Stomach smooth muscle (tissue), 2 donors: ENCODE results near the gene KCND3.
"Not testable (repeated sequence)": the region's sequence is repeated elsewhere in the genome, so short reads cannot be mapped to it uniquely, and the experiment has no call there.

ENCODE experiments used
- H3K27ac ChIP-seq: one replicate; pipeline ENCODE4 v1.7.0; 2013; ENCODE audit warnings: mild to moderate bottlenecking, low read length, inconsistent platforms
- H3K27me3 ChIP-seq, 2 donors: one replicate each; pipeline ENCODE4 v1.7.0; 2013; ENCODE audit warnings: low read length in 2 of 2; ENCODE audit not compliant: insufficient read depth in 2 of 2, control insufficient read depth in 1 of 2
- H3K36me3 ChIP-seq, 2 donors: one replicate each; pipeline ENCODE4 v1.7.0; 2013; ENCODE audit warnings: low read length in 2 of 2; ENCODE audit not compliant: control insufficient read depth in 2 of 2, insufficient read depth in 2 of 2
- H3K4me1 ChIP-seq: one replicate; pipeline ENCODE4 v1.7.0; 2013; ENCODE audit warnings: low read length; ENCODE audit not compliant: control insufficient read depth, insufficient read depth
- H3K4me3 ChIP-seq, 2 donors: one replicate each; pipeline ENCODE4 v1.7.0; 2013; ENCODE audit warnings: low read length in 2 of 2
- H3K9ac ChIP-seq, 2 donors: one replicate each; pipeline ENCODE4 v1.7.0; 2013; ENCODE audit warnings: low read length in 2 of 2, mild to moderate bottlenecking in 1 of 2
- H3K9me3 ChIP-seq, 2 donors: one replicate each; pipeline ENCODE4 v1.7.0; 2013; ENCODE audit warnings: low read length in 2 of 2; ENCODE audit not compliant: control insufficient read depth in 2 of 2
- donor health status: healthy.
- donor health status: Pancreatic carcinoma.

The KCND3 gene

DNA sequence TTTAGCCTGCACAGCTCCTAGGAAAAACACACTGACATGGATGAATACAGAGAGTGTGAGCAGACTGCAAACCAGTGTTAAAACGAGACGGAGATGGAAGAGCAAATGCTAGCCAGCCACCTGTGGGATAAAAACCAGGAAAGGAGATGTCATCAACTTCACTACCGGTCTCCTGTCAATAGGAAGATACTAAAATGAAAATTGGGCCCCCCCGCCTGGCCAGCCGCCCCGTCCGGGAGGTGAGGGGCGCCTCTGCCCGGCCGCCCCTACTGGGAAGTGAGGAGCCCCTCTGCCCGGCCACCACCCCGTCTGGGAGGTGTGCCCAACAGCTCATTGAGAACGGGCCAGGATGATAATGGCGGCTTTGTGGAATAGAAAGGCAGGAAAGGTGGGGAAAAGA is 189.7 kb downstream of the KCND3 start:
- H3K9ac ChIP-seq, H3K27ac ChIP-seq, H3K27me3 ChIP-seq, H3K36me3 ChIP-seq, H3K4me1 ChIP-seq, H3K9me3 ChIP-seq, H3K4me3 ChIP-seq: not testable (repeated sequence)

DNA sequence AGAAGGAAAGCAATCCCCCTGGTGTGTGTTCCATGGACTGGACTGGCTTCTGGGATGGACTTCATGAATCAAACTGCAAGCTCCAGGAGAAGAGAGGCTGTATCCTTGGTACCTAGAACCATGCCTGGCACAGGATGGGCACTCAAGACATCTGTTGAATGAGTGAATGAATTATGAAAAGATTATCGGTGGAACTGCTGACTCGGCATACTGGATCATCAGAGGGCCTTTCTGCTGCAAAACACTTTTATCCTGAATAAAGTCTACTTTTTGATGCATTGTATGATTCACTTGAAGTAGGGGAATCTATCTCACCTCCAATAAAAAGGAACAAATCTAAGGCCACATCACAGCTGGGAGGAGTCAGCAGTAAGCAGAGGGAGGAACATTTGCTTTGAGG is 190.9 kb downstream of the KCND3 start:
- H3K9ac ChIP-seq, result no peak overlapping the region
- H3K4me1 ChIP-seq, result no peaks in the 10 kb centered on the region
- H3K9me3 ChIP-seq, result no peaks in the 10 kb centered on the region
- H3K36me3 ChIP-seq, result no peaks in the 10 kb centered on the region
- no peak overlapping the region for H3K4me3 ChIP-seq
- no peak overlapping the region for H3K27ac ChIP-seq
- H3K27me3 ChIP-seq, result no peaks in the 10 kb centered on the region

DNA sequence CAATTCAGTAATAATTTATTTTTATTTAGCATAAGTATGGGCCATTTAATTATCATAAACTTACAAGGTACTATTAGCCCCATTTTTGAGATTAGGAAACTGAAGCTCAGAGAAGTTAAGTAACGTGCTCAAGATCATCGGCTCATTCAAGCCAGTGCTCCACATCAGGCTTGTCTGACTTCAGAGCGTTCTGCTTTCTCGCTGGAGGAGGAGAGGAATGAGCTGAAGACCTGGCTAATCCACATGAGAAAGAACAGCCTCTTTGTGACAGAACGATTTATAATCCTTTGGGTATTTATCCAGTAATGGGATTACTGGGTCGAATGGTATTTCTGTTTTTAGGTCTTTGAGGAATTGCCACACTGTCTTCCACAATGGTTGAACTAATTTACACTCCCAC is 194.1 kb downstream of the KCND3 start:
- no peak overlapping the region for H3K9ac ChIP-seq

DNA sequence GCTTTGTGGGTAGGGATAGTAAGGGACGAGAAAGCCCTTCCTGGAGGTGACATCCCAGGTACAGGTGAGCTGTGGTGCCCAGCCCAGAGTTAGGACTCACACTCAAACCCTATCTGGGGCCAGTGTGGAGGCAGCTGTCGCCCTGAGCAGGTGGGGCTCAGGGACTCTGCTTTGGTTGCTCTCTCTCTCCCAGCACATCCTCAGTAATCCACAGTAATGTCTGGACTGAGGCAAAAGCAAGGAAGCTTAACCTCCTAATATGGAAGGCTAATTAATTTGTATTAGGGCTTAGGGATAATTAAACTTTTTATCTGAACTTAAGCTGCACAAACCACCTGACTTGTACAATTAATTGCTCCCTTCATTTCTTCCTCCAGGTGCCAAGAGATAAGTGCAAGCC is 195.5 kb downstream of the KCND3 start:
- H3K4me3 ChIP-seq, result no peak overlapping the region
- no peaks in the 10 kb centered on the region for H3K36me3 ChIP-seq
- no peak overlapping the region for H3K27ac ChIP-seq
- H3K4me1 ChIP-seq, result peaks cover 4% of the 10 kb centered on the region
- no peak overlapping the region for H3K9ac ChIP-seq
- H3K27me3 ChIP-seq, result no peaks in the 10 kb centered on the region
- H3K9me3 ChIP-seq, result no peaks in the 10 kb centered on the region

More for the DNA sequence above, 194.1 kb downstream of the KCND3 start:
- no peaks in the 10 kb centered on the region for H3K27me3 ChIP-seq
- H3K4me1 ChIP-seq, result no peaks in the 10 kb centered on the region
- no peak overlapping the region for H3K4me3 ChIP-seq
- no peak overlapping the region for H3K27ac ChIP-seq
- H3K36me3 ChIP-seq, result no peaks in the 10 kb centered on the region
- H3K9me3 ChIP-seq, result no peaks in the 10 kb centered on the region

DNA sequence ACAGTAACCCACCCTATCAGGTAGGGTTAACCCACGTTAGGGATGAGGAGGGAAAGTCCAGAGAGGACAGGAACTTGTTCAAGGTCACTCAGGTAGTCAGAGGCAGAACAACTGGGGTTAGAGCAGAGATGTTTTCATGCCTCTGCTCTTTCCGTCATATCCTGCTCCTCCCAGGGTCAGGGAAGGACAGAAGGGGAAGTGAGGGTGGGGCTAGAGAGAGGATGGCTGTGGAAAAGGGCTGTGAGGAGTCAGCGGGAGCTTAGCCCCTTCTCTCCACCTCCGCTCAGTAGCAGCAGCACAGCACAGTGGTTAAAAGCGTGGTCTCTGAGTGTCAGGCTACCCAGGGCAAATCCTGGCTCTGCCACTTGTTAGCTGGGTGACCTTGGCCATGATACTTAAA is 197.2 kb downstream of the KCND3 start:
- Histone ChIP-seq H3K36me3 (no peaks in the 10 kb centered on the region), H3K4me3 (no peak overlapping the region)

GRCh38 chr1:111791776-111792175 is 197.7 kb downstream of the KCND3 start:
- no peaks in the 10 kb centered on the region for H3K36me3 ChIP-seq
- no peak overlapping the region for H3K4me3 ChIP-seq
- no peak overlapping the region for H3K27ac ChIP-seq
- no peaks in the 10 kb centered on the region for H3K27me3 ChIP-seq
- peaks cover 4% of the 10 kb centered on the region for H3K4me1 ChIP-seq
- H3K9me3 ChIP-seq, result no peaks in the 10 kb centered on the region
- H3K9ac ChIP-seq, result no peak overlapping the region

More for the DNA sequence above, 197.2 kb downstream of the KCND3 start:
- no peak overlapping the region for H3K9ac ChIP-seq
- peaks cover 4% of the 10 kb centered on the region for H3K4me1 ChIP-seq
- H3K27ac ChIP-seq, result no peak overlapping the region
- no peaks in the 10 kb centered on the region for H3K27me3 ChIP-seq
- no peaks in the 10 kb centered on the region for H3K9me3 ChIP-seq

GRCh38 chr1:111789666-111790316 is 199.7 kb downstream of the KCND3 start:
- Histone ChIP-seq H3K36me3 (peaks cover 0 to 3% of the 10 kb centered on the region in 2 donors), H3K9me3 (no peaks in the 10 kb centered on the region), H3K9ac (no peak overlapping the region), H3K27ac (no peak overlapping the region), H3K27me3 (no peaks in the 10 kb centered on the region), H3K4me3 (no peak overlapping the region), H3K4me1 (peaks cover 4% of the 10 kb centered on the region)

DNA sequence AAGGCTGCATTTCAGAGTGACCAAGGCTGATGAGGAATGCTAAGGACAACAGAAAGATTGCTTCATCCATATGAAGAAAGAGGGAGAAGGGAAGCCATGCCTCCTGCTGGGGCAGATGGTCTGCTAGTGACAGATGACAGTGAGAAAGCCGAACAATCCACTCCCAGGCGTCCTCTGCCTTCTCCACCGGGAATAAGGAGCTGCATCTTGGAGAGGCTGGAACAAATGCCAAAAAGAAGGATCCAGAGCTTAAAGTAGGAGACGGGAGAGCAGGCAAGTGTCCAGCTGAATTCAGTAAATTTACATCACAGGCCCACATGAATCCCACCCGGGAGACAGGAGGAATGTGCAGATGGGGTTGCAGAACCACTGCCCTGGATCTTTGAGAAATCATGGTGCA is 200.3 kb downstream of the KCND3 start:
- Histone ChIP-seq H3K36me3 (peaks cover 0 to 3% of the 10 kb centered on the region in 2 donors), H3K9ac (no peak overlapping the region), H3K27ac (no peak overlapping the region), H3K4me3 (no peak overlapping the region), H3K27me3 (no peaks in the 10 kb centered on the region), H3K4me1 (peaks cover 4% of the 10 kb centered on the region), H3K9me3 (no peaks in the 10 kb centered on the region)

GRCh38 chr1:111786669-111787207 is 202.7 kb downstream of the KCND3 start:
- peaks cover 0 to 6% of the 10 kb centered on the region in 2 donors for H3K36me3 ChIP-seq
- H3K9me3 ChIP-seq, result no peaks in the 10 kb centered on the region
- no peak overlapping the region for H3K4me3 ChIP-seq
- no peak overlapping the region for H3K27ac ChIP-seq
- no peak overlapping the region for H3K9ac ChIP-seq
- peaks cover 4% of the 10 kb centered on the region for H3K4me1 ChIP-seq
- H3K27me3 ChIP-seq, result no peaks in the 10 kb centered on the region

DNA sequence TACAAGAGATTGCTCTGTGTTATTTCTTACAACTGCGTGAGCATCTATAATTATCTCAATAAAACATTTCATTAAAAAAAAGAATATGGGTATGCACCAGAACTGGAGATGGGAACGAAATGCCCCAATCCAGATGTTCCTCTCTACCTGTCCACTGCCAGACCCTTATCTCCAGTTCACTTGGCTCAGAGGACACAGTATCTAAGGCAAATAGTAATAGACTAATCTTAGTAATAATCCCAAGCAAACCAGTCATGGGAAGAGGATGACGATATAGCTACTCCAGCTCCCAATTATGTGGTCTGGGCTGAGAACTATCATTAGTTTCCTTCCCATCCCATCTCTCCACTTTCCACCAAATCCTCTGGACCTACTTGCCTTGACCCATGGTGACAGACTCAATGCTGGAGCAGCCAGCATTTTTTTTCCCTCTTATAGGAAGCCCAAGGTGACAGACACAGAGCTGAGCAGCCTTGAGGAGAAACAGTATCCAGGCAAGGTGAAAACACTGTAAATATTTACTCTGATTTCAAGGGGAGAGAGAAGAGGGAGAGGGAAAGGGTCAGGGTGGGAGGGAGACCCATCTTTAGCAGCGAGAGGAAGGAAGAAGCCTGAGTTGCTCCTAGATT is 205.1 kb downstream of the KCND3 start:
- peaks cover 4 to 12% of the 10 kb centered on the region in 2 donors for H3K36me3 ChIP-seq
- H3K27ac ChIP-seq, result no peak overlapping the region
- H3K9ac ChIP-seq, result no peak overlapping the region
- no peaks in the 10 kb centered on the region for H3K9me3 ChIP-seq
- H3K27me3 ChIP-seq, result no peaks in the 10 kb centered on the region
- no peak overlapping the region for H3K4me3 ChIP-seq
- H3K4me1 ChIP-seq, result peaks cover 4% of the 10 kb centered on the region

- H3K4me3 ChIP-seq, result no peak overlapping the region
- peaks cover 8 to 12% of the 10 kb centered on the region in 2 donors for H3K36me3 ChIP-seq
- no peak overlapping the region for H3K27ac ChIP-seq
- peaks cover 3% of the 10 kb centered on the region for H3K4me1 ChIP-seq
- no peaks in the 10 kb centered on the region for H3K9me3 ChIP-seq
- no peak overlapping the region for H3K9ac ChIP-seq
- no peaks in the 10 kb centered on the region for H3K27me3 ChIP-seq
Observed at GRCh38 chr1:111779546-111779945, 209.9 kb downstream of the KCND3 start.
